HEK293 (cell line): ENCODE measurements around the gene KANK2.
A peak's percentile ranks its signal among the peaks of the same experiment; 100 is the strongest.

Experiments used
- CTCF ChIA-PET: fragments of 350-600 bp; formaldehyde crosslinking; extraction: SDS; loops from one replicate; lab custom pipeline; 2021; ENCODE audit warnings: antibody characterized with exemption; lab: Yijun Ruan, JAX
- POLR2A ChIA-PET: fragments of 300-600 bp; formaldehyde crosslinking; extraction: SDS; loops from one replicate; lab custom pipeline; 2020; ENCODE audit warnings: antibody characterized with exemption, inconsistent platforms; lab: Yijun Ruan, JAX
- H3K27ac ChIP-seq: fragments of 200-500 bp; sonication (Bioruptor generic); 2 replicates; pipeline ENCODE4 v1.5.1; 2014; ENCODE audit warnings: low read depth, low read length, control low read depth, inconsistent platforms; ENCODE audit errors: extremely low read depth
- H3K36me3 ChIP-seq, 2 experiments: fragments of 200-500 bp in 1 of 2; sonication (Bioruptor generic) in 1 of 2; 1 replicate in 1 of 2; 2 replicates in 1 of 2; pipeline ENCODE4 v1.5.1; 2014 to 2017; ENCODE audit warnings: inconsistent platforms in 2 of 2, low read length in 2 of 2; ENCODE audit not compliant: control insufficient read depth in 2 of 2, insufficient read depth in 1 of 2
- H3K4me1 ChIP-seq: fragments of 200-500 bp; sonication (Bioruptor generic); 2 replicates; pipeline ENCODE4 v1.5.1; 2014; ENCODE audit warnings: mild to moderate bottlenecking, low read length, inconsistent platforms; ENCODE audit not compliant: control insufficient read depth, insufficient read depth
- H3K4me3 ChIP-seq: 2 replicates; pipeline ENCODE4 v1.5.1; 2011; ENCODE audit warnings: low read depth, mild to moderate bottlenecking, control low read depth, low read length, moderate library complexity
- H3K9me3 ChIP-seq: fragments of 200-500 bp; sonication (Bioruptor generic); 2 replicates; pipeline ENCODE4 v1.5.1; 2014; ENCODE audit warnings: low read depth, low read length, inconsistent platforms; ENCODE audit not compliant: control insufficient read depth, insufficient read depth
- MYNN ChIP-seq: fragments of 450-650 bp; formaldehyde crosslinking; IDR thresholded peaks from 2 replicates; pipeline ENCODE4 v1.5.1; 2016; ENCODE audit warnings: missing biosample characterization, missing genetic modification characterization, borderline replicate concordance
- OVOL3 ChIP-seq: fragments of 450-650 bp; formaldehyde crosslinking; IDR thresholded peaks from 2 replicates; pipeline ENCODE4 v1.5.1; 2016; ENCODE audit warnings: missing biosample characterization, missing genetic modification characterization
- SCRT2 ChIP-seq: fragments of 450-650 bp; formaldehyde crosslinking; IDR thresholded peaks from 2 replicates; pipeline ENCODE4 v1.5.1; 2016; ENCODE audit warnings: missing biosample characterization, missing genetic modification characterization
- ZNF239 ChIP-seq: fragments of 450-650 bp; formaldehyde crosslinking; IDR thresholded peaks from 2 replicates; pipeline ENCODE4 v1.5.1; 2016; ENCODE audit warnings: missing biosample characterization, missing genetic modification characterization
- ZNF664 ChIP-seq: fragments of 450-650 bp; formaldehyde crosslinking; IDR thresholded peaks from 2 replicates; pipeline ENCODE4 v1.5.1; 2016; ENCODE audit warnings: missing biosample characterization, missing genetic modification characterization
- TF ChIP-seq, protein P1 (sequence below): fragments of 450-650 bp; formaldehyde crosslinking; IDR thresholded peaks from 2 replicates; pipeline ENCODE4 v1.5.1; 2016; ENCODE audit warnings: missing biosample characterization, missing genetic modification characterization
- TF ChIP-seq, protein P2 (sequence below): fragments of 450-650 bp; formaldehyde crosslinking; IDR thresholded peaks from 2 replicates; pipeline ENCODE4 v1.5.1; 2016; ENCODE audit warnings: missing biosample characterization, missing genetic modification characterization
- TF ChIP-seq, protein P3 (sequence below): fragments of 450-650 bp; formaldehyde crosslinking; IDR thresholded peaks from 2 replicates; pipeline ENCODE4 v1.5.1; 2017; ENCODE audit warnings: missing biosample characterization, missing genetic modification characterization
- TF ChIP-seq, protein P4 (sequence below): fragments of 450-650 bp; formaldehyde crosslinking; conservative IDR thresholded peaks from 2 replicates; pipeline ENCODE4 v1.5.1; 2016; ENCODE audit warnings: low read depth, missing biosample characterization, missing genetic modification characterization
- TF ChIP-seq, protein P5 (sequence below): fragments of 450-650 bp; formaldehyde crosslinking; IDR thresholded peaks from 2 replicates; pipeline ENCODE4 v1.5.1; 2016; ENCODE audit warnings: missing biosample characterization, missing genetic modification characterization
- TF ChIP-seq, protein P6 (sequence below): fragments of 450-650 bp; formaldehyde crosslinking; IDR thresholded peaks from 2 replicates; pipeline ENCODE4 v1.5.1; 2016; ENCODE audit warnings: missing biosample characterization, missing genetic modification characterization, low read depth

The KANK2 gene

DNA sequence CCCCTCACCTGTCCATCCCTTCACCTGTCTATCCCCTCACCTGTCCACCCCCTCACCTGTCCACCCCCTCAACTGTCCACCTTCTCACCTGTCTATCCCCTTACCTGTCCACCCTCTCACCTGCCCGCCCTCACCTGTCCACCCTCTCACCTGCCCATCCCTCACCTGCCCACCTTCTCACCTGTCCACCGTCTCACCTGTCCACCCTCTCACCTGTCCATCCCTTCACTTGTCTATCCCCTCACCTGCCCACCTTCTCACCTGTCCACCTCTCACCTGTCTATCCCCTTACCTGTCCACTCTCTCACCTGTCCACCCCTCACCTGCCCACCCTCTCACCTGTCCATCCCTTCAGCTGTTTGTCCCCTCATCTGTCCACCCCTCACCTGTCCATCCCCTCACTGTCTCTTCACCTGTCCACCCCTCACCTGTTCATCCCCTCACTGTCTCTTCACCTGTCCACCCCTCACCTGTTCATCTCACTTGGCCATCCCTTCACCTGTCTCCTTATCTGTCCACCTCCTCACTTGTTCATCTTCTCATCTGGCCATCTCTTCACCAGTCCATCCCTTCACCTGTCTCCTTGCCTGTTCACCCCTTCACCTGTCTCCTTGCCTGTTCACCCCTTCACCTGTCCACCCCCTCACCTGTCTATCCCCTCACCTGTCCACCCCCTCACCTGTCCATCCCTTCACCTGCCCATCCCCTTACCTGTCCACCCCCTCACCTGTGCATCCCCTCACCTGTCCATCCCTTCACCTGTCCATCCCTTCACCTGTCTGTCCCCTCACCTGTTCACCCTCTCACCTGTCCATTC is 12.7 kb upstream of the KANK2 start (continued):
- TF ChIP-seq, protein P1, sequence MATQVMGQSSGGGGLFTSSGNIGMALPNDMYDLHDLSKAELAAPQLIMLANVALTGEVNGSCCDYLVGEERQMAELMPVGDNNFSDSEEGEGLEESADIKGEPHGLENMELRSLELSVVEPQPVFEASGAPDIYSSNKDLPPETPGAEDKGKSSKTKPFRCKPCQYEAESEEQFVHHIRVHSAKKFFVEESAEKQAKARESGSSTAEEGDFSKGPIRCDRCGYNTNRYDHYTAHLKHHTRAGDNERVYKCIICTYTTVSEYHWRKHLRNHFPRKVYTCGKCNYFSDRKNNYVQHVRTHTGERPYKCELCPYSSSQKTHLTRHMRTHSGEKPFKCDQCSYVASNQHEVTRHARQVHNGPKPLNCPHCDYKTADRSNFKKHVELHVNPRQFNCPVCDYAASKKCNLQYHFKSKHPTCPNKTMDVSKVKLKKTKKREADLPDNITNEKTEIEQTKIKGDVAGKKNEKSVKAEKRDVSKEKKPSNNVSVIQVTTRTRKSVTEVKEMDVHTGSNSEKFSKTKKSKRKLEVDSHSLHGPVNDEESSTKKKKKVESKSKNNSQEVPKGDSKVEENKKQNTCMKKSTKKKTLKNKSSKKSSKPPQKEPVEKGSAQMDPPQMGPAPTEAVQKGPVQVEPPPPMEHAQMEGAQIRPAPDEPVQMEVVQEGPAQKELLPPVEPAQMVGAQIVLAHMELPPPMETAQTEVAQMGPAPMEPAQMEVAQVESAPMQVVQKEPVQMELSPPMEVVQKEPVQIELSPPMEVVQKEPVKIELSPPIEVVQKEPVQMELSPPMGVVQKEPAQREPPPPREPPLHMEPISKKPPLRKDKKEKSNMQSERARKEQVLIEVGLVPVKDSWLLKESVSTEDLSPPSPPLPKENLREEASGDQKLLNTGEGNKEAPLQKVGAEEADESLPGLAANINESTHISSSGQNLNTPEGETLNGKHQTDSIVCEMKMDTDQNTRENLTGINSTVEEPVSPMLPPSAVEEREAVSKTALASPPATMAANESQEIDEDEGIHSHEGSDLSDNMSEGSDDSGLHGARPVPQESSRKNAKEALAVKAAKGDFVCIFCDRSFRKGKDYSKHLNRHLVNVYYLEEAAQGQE, result no peak
- TF ChIP-seq, protein P2, sequence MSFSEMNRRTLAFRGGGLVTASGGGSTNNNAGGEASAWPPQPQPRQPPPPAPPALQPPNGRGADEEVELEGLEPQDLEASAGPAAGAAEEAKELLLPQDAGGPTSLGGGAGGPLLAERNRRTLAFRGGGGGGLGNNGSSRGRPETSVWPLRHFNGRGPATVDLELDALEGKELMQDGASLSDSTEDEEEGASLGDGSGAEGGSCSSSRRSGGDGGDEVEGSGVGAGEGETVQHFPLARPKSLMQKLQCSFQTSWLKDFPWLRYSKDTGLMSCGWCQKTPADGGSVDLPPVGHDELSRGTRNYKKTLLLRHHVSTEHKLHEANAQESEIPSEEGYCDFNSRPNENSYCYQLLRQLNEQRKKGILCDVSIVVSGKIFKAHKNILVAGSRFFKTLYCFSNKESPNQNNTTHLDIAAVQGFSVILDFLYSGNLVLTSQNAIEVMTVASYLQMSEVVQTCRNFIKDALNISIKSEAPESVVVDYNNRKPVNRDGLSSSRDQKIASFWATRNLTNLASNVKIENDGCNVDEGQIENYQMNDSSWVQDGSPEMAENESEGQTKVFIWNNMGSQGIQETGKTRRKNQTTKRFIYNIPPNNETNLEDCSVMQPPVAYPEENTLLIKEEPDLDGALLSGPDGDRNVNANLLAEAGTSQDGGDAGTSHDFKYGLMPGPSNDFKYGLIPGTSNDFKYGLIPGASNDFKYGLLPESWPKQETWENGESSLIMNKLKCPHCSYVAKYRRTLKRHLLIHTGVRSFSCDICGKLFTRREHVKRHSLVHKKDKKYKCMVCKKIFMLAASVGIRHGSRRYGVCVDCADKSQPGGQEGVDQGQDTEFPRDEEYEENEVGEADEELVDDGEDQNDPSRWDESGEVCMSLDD (tag by site-specific recombination), result 0 out of 2 replicates have a peak, but pooled peaks have one; percentile 31
- TF ChIP-seq OVOL3 (tag by site-specific recombination) (no peak), ZNF664 (no peak), ZNF239 (0 out of 2 replicates have a peak, but pooled peaks have one; percentile 22), SCRT2 (tag by site-specific recombination) (no peak), MYNN (no peak)
- TF ChIP-seq, protein P3, sequence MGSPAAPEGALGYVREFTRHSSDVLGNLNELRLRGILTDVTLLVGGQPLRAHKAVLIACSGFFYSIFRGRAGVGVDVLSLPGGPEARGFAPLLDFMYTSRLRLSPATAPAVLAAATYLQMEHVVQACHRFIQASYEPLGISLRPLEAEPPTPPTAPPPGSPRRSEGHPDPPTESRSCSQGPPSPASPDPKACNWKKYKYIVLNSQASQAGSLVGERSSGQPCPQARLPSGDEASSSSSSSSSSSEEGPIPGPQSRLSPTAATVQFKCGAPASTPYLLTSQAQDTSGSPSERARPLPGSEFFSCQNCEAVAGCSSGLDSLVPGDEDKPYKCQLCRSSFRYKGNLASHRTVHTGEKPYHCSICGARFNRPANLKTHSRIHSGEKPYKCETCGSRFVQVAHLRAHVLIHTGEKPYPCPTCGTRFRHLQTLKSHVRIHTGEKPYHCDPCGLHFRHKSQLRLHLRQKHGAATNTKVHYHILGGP (tag by site-specific recombination), result no peak
- TF ChIP-seq, all 188 proteins: peak for 6

DNA sequence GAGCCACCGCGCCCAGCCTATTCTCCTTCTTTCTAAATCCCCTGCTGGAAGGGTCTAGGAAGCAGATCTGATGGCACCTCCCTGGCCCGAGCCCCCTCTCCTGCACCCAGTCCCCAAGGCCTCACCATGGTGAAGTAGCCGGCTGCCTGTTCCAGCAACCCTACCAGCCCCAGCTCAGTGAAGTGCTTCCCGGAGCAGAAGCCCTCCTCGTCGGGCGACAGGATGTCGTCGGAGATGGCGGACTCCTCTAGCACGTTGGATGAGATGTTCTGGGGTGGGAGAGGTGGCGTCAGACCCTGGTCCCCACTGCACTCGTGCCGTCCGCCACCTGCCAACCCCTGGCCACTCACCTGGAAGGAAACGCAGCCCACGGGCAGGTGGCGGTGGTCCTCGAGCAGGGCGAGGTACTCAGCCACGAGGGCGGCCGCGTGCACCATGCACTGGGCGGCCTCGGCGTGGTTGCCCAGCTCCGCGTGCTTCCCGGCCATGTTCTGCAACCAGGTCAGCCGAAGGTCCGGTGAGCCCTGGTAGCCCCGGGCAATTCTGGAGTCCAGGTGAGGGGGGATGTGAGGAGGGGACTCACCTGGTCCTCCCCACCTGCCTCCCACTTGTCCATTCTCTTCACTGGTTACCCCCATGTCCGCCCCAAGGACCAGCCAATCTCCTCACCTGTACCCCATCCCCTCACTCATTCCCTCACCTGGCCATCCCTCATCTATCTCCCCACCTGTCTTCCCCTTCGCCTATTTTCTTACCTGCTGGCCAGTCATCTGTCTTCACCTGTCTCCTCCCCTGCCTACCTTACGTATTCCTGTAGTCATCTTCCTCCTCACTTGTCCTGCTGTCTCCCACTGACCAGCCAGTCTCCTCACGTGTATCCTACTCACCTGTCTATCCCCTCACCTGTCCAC is 11.5 kb upstream of the KANK2 start:
- CTCF ChIA-PET, result interaction anchor here (0.7 kb wide), 1 partner anchor 223 kb away, joined by 5 read pairs; no protein-coding TSS in a partner anchor
- Histone ChIP-seq H3K36me3 (peaks cover 4 to 7% of the 10 kb centered on the region in 2 experiments; a peak in 2 of 3 replicates), H3K4me3 (no peak overlapping the region), H3K27ac (no peak overlapping the region), H3K4me1 (no peaks in the 10 kb centered on the region), H3K9me3 (no peaks in the 10 kb centered on the region)
- POLR2A ChIA-PET, result no interaction called here
- TF ChIP-seq, protein P4, sequence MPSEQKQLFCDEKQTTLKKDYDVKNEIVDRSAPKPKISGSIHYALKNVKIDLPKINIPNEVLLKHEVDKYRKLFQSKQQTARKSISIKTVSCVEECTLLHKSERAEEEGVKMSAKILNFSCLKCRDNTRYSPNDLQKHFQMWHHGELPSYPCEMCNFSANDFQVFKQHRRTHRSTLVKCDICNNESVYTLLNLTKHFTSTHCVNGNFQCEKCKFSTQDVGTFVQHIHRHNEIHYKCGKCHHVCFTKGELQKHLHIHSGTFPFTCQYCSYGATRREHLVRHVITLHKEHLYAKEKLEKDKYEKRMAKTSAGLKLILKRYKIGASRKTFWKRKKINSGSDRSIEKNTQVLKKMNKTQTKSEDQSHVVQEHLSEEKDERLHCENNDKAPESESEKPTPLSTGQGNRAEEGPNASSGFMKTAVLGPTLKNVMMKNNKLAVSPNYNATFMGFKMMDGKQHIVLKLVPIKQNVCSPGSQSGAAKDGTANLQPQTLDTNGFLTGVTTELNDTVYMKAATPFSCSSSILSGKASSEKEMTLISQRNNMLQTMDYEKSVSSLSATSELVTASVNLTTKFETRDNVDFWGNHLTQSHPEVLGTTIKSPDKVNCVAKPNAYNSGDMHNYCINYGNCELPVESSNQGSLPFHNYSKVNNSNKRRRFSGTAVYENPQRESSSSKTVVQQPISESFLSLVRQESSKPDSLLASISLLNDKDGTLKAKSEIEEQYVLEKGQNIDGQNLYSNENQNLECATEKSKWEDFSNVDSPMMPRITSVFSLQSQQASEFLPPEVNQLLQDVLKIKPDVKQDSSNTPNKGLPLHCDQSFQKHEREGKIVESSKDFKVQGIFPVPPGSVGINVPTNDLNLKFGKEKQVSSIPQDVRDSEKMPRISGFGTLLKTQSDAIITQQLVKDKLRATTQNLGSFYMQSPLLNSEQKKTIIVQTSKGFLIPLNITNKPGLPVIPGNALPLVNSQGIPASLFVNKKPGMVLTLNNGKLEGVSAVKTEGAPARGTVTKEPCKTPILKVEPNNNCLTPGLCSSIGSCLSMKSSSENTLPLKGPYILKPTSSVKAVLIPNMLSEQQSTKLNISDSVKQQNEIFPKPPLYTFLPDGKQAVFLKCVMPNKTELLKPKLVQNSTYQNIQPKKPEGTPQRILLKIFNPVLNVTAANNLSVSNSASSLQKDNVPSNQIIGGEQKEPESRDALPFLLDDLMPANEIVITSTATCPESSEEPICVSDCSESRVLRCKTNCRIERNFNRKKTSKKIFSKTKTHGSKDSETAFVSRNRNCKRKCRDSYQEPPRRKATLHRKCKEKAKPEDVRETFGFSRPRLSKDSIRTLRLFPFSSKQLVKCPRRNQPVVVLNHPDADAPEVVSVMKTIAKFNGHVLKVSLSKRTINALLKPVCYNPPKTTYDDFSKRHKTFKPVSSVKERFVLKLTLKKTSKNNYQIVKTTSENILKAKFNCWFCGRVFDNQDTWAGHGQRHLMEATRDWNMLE (tag by site-specific recombination), result no peak
- TF ChIP-seq, protein P5, sequence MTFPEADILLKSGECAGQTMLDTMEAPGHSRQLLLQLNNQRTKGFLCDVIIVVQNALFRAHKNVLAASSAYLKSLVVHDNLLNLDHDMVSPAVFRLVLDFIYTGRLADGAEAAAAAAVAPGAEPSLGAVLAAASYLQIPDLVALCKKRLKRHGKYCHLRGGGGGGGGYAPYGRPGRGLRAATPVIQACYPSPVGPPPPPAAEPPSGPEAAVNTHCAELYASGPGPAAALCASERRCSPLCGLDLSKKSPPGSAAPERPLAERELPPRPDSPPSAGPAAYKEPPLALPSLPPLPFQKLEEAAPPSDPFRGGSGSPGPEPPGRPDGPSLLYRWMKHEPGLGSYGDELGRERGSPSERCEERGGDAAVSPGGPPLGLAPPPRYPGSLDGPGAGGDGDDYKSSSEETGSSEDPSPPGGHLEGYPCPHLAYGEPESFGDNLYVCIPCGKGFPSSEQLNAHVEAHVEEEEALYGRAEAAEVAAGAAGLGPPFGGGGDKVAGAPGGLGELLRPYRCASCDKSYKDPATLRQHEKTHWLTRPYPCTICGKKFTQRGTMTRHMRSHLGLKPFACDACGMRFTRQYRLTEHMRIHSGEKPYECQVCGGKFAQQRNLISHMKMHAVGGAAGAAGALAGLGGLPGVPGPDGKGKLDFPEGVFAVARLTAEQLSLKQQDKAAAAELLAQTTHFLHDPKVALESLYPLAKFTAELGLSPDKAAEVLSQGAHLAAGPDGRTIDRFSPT (tag by site-specific recombination), result peak; percentile 38; the same call in 1 of the 2 replicates
- TF ChIP-seq, protein P6, sequence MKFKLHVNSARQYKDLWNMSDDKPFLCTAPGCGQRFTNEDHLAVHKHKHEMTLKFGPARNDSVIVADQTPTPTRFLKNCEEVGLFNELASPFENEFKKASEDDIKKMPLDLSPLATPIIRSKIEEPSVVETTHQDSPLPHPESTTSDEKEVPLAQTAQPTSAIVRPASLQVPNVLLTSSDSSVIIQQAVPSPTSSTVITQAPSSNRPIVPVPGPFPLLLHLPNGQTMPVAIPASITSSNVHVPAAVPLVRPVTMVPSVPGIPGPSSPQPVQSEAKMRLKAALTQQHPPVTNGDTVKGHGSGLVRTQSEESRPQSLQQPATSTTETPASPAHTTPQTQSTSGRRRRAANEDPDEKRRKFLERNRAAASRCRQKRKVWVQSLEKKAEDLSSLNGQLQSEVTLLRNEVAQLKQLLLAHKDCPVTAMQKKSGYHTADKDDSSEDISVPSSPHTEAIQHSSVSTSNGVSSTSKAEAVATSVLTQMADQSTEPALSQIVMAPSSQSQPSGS (tag by site-specific recombination), result no peak
- TF ChIP-seq, protein P2 (tag by site-specific recombination), result no peak
